ENCODE results near the gene ROBO1.

Gene ROBO1

GRCh38 chr3:78838362-78838761 lies 929.4 kb downstream of the ROBO1 start:
- no peak for DNase-seq (ENCODE audit: low read depth)

- no peak for DNase-seq (ENCODE audit: low read depth)
Observed at GRCh38 chr3:78834910-78835309, 932.9 kb downstream of the ROBO1 start.

- no peak for DNase-seq (ENCODE audit: low read depth)
Observed at GRCh38 chr3:78832785-78833204, 935.0 kb downstream of the ROBO1 start.

GRCh38 chr3:78831446-78831972 lies 936.3 kb downstream of the ROBO1 start:
- DNase-seq (ENCODE audit: low read depth) = no peak

GRCh38 chr3:78830470-78830869 lies 937.3 kb downstream of the ROBO1 start:
- DNase-seq (ENCODE audit: low read depth) = no peak

- DNase-seq (ENCODE audit: low read depth) = no peak
Observed at GRCh38 chr3:78827618-78828017, 940.2 kb downstream of the ROBO1 start.

- no peak for DNase-seq (ENCODE audit: low read depth)
Observed at GRCh38 chr3:78825858-78826215, 942.0 kb downstream of the ROBO1 start.

DNA sequence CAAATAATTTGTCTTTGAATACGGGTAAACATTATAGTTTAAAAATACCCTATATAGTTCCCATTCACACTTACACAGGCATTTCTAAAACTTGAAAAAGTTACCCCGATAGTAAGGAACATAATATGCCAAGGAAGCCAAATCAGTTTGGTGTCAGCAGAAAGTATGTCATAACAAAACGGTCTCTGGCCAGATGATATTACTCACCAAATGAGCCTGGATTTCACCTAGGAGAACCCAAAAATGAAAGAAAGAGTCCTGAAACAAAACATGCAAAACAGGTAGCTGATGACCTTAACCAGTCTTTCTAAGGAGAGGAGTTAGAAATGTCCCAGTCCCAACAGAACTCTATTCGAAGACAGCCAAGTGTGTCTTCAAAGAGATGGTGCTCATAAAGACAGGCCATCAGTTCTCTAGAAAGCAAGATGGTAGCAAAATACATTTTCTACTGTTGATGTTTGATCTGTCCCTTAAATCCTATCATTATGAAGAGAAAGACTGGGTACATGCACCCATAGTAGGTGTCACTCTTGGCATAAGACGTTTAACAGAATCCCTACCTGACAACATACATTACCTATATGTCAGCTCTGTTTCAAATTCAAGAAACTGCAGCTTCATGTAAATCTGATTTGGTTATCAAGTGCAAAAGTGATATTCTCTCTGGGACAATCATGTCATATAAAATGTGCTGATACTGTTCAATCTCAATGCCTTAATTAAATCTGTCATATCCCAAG lies 942.5 kb downstream of the ROBO1 start:
- DNase-seq (ENCODE audit: low read depth) = no peak

DNA sequence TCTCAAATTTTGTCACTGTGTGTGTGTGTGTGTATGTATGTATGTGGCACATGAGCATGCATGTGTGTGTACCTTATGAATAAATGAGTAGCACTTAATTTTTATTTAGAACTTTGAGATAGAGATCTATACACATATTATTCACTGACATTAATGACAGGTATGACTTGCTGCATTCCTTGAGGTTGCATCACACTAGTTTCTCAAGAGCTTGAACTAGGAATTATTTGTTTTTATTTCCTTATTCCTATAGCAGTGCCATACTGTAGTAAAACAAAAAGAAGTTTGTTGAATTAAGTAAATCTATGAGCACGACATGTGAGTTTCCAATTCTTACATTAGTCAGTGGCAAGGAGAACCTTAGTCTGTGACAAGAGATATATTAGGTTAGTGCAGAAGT lies 943.9 kb downstream of the ROBO1 start:
- no peak for DNase-seq (ENCODE audit: low read depth)

DNA sequence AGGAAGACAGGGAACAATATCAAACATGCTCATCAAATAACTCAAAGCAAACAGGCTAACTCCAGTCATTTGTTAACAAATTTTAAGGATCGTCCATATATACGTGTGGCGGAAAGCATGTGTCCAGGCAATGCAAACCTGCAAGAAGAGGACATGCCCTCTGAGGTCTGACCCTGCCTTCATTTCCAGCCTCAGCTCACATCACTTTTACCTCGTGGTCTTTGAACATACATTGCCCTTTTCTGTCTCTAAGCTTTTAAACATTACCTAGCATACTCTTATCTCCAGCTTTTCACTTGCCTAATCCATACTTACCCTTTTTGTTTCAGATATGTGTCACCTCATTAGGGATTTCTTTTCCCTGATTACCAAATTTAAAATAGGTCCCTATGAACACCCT lies 944.4 kb downstream of the ROBO1 start:
- DNase-seq (ENCODE audit: low read depth) = no peak

DNA sequence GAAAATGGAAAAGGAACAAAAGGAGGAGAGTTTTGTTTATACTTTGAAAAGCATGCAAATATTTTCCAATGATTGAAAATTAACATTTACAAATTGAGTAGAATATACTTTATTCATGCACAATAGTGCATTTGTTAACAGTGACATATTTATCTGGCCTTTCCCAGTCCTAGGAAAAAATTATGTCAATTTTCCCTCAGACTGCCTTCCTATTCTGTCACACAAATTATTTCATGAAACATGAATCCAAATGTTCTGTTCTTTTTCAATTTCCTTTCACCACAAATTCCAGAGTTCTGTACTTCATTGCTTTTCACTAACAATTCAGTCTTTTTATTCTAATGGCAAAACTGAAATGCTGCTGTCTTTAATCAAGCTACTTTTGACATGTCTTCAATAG lies 945.1 kb downstream of the ROBO1 start:
- no peak for DNase-seq (ENCODE audit: low read depth)

DNA sequence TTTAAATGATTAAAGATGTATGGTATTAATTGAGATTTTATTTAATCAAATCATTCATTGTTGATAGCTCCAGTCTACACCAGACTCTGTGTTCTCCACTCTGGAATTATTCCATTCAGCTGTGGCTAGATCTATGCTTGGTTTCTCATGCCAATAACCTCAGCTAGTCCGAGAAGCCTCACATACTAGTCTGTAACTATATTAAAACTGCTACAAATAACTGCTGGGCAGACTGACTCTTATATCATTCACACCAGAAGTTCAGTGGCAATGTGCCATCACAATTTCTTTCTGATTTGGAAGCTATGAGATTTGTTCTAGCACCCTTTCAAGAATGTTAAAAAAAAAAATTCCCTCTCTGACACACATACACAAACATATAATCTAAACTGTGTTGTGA lies 947.3 kb downstream of the ROBO1 start:
- DNase-seq (ENCODE audit: low read depth) = no peak

DNA sequence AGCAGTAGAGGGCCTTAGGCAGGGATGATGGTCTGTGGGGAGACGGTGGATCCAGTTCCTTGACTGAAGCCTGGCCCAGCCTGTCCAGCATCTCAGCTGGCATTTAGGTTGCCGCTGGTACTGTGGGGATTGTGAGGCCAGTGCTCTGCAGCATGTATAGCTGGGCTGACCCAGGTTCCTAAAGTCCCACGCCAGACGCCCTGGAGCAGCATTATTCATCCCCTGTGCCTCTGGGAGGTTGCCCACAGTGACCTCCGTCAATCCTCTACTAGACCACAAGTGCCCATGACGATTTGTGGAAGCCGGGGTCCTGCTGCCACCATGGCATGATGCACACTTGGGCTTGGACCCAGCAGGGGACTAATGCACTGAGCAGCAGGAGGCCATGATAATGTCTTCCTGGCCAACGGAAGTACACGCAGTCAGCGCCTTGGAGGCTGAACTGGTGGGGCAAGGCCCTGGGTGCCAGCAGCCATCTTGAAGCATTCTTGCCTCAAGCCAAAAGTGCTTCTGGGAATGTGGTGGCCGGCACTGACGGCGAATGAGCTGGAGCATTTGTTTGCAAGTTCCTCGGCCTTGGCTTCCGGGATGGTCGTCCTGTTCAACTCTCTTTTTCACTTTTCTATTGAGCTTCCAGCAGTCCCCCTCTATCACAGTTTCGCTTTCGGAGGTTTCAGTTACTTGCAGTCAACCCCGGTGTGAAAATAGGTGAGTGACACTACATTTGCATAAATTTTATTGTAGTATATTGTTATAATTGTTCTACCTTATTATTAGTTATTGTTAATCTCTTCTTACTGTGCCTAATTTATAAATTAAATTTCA lies 949.4 kb downstream of the ROBO1 start:
- DNase-seq (ENCODE audit: low read depth) = no peak

GRCh38 chr3:78814893-78815562 lies 952.8 kb downstream of the ROBO1 start:
- DNase-seq (ENCODE audit: low read depth) = no peak

DNA sequence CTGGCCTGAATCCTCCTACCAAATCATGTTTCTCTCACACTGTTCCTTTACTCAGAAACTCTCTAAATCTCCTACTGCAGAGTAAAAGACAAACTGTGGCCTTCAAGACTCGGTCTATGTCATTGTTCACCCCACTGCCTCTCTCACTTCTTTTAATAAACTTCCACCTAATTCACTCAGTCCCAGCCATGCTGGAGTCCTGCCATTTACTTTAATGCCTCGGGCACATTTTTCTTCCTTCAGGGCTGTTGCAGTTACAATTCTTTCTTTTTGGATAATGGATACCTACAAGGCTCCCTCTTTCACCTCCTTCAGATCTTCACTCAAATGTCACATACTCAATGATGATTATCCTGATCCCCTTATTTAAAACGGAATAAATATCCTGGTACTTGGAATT lies 955.6 kb downstream of the ROBO1 start:
- DNase-seq (ENCODE audit: low read depth) = no peak

DNA sequence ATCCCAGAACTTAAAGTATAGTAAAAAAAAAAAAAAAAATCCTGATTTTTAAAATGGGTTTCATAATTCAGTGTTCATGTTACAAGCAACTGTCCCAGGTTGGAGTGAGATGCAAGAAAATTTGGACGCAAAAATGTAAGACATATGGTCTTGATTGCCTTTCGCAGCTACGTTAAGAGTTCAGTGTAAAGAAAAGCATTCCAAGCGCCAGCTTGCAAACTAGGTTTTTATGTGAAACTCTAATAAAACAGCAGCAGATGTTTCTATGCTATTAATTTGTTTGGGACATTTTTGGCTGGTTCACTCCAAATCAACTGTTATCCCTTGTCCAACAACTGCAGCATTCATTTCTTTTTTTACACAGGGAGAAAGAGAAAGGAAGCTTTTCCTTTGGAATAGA lies 957.8 kb downstream of the ROBO1 start:
- DNase-seq (ENCODE audit: low read depth) = no peak

DNA sequence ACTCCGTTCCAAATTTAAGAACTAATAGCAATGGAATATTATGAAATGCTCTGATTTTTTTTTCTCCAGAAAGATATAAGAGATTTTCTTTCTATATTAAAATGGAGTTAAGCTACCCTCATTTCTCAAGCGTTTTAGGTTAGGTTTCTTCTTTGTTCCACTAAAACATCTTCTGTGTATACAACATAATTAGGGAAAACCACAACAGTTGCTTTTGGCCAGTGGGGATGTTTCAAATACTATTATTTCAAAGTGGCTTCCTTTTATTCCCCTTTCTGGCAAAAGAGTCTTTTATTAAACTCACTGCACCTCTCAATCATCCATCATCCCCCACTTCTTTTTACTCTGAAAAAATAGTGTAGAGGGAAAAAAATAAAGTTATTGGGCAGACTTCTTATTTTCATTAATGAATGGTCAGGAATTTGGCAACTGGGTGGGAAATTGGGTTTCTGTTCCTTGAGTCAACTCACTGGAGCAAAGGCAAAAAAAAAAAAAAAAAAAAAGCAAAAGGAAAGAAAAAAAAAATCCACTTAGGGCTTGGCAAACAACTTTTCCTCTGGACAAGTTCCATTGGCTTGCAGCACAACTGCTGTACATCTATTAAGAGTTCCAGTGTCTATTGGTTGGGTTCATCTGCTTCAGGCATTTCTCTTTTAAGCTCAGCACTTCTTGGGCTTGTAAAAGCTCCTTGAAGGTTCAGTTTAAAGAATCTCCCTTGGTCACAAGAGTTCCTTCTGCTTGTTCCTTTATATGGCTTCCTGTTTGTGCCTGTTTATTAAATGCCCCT lies 963.4 kb downstream of the ROBO1 start:
- DNase-seq (ENCODE audit: low read depth) = no peak

DNA sequence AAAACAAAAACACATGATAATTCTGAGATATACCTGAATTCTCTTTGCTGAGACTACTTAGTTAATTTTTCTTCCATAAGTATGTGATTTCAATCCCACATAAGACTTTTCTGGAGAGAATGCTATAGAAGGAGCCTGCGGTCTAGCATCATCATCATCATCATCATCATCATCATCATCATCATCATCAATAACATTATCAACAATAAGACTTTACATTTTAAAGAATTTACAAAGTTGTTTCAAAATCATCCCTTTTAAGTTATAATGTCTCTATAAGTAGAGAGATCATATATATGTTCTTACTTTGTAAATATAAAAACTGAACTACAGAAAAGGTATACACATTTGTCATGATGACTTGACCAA lies 965.3 kb downstream of the ROBO1 start:
- DNase-seq (ENCODE audit: low read depth) = no peak

GRCh38 chr3:78801926-78802561 lies 965.8 kb downstream of the ROBO1 start:
- DNase-seq (ENCODE audit: low read depth) = no peak

DNA sequence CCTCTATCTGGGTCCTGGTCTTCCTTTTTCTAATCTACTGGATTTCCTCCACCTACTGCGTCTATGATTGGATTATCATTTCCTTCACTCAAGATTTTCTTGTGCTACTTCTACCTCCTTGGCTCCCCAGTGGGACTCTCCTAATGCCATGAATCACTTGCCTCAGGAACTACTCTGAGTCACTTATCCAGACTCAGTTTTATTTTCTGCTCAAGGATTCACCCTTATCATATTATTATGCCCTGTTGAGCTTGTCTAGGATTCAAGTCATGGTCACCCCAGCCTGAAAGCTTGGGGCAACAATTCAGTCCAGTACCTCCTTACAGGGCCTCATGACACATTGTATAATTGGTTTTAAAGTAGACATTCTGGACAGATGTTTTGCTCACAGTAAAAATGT lies 968.1 kb downstream of the ROBO1 start:
- DNase-seq (ENCODE audit: low read depth) = no peak

DNA sequence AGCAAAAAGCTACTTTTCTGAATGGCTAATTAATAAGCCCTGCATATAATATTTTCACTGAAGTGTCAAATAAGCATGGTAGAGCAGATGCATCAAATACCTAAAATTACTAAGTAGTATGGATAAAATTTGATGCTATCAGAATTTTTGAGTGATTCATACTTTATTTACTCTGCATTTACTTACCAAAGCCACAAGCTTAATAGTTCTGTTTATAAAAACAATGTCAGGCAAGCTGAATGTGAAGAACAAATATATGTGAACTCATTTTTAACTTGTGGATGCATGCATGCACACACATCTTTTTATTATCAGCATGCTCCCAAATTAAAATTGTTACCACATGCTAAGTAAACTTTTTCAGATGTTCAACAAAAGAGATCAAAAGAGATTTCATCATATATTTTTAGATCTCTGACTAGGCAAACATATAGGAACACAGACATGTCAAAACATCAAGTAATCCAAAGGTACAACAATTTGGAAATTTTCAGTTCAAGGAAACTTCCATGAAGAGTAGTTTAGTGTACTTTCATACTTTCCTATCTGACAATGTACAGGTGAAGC lies 969.4 kb downstream of the ROBO1 start:
- DNase-seq (ENCODE audit: low read depth) = no peak

Data from CMK (cell line).